ENCODE results near the gene EIF3K. TPM values are rescaled to one million over a fixed set of nuclear protein-coding genes. Genes with fewer than 3 reads are reported as not detected.

Gene EIF3K
- total RNA-seq, 1 experiment from 2014 or later, result 375 TPM

GRCh38 chr19:38644719-38645118 is 25.7 kb downstream of the EIF3K start:
- intact Hi-C loops (cut with micrococcal nuclease), result no loop called here
- H3K36me3 Mint-ChIP-seq (ENCODE audit: insufficient read depth, unreplicated experiment), result peaks cover 20% of the 10 kb centered on the region
- no TSS peak for BruUV-seq (replicated peaks)

DNA sequence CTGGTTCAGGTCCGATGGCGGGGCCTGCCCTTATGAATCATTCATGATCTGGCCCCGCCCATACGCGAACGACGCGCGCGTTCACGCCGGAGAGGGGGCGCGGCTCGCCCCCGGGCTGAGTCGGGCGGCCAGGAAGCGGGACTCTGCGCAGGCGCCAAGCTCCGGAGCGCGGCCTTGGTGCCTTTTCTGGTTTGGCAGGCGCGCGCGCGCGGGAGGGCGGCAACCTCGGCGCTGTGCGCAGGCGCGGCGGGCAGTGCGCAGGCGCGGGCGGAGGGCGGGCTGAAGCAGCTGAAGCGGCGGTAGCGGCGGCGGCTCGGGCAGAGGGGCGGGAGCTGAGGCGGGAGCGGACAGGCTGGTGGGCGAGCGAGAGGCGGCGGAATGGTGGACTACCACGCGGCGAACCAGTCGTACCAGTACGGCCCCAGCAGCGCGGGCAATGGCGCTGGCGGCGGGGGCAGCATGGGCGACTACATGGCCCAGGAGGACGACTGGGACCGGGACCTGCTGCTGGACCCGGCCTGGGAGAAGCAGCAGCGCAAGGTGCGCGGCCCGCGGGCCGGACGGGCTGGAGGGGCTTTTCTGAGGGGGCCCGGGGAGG is 28.5 kb downstream of the EIF3K start, which contains the start of gene ACTN4:
TSS of gene ACTN4 (plus strand) at position 282 of the 598 bp plus-strand sequence. CDS start at position 379, 97 bp downstream.
- intact Hi-C loops (cut with micrococcal nuclease), result no loop called here
- Mint-ChIP-seq H3K9me3 (ENCODE audit: unreplicated experiment) (no peaks in the 10 kb centered on the region), H3K27ac (ENCODE audit: low read depth, unreplicated experiment) (peak within 1 kb of the TSS; percentile 86), H3K27me3 (ENCODE audit: insufficient read depth, unreplicated experiment) (no peaks in the 10 kb centered on the region), H3K4me3 (ENCODE audit: unreplicated experiment) (peak within 1 kb of the TSS; percentile 84), H3K36me3 (ENCODE audit: insufficient read depth, unreplicated experiment) (peaks cover 12% of the 10 kb centered on the region), H3K4me1 (ENCODE audit: insufficient read depth, unreplicated experiment) (peaks cover 14% of the 10 kb centered on the region)
- peak; percentile 97 for DNase-seq (ENCODE audit: unreplicated experiment)
- POLR2A ChIA-PET, result interaction anchor here (0.6 to 19.4 kb wide), 26 partner anchors 10 to 788 kb away, joined by 3 to 521 read pairs (median 8); partner anchors contain the start of genes ECH1, EIF3K, MAP4K1 and MRPS12
- no peak for TF ChIP-seq CTCF (IDR thresholded peaks at IDR 0.05; ENCODE audit: unreplicated experiment)
- CTCF ChIA-PET, result interaction anchor here (0.6 to 1.5 kb wide), 6 partner anchors 35 to 299 kb away, joined by 3 to 11 read pairs (median 4); no protein-coding TSS in a partner anchor
- no TSS peak for BruUV-seq (replicated peaks)

More at GRCh38 chr19:38644719-38645118, 25.7 kb downstream of the EIF3K start:
- Mint-ChIP-seq H3K27me3 (ENCODE audit: insufficient read depth, unreplicated experiment) (no peaks in the 10 kb centered on the region), H3K4me3 (ENCODE audit: unreplicated experiment) (no peak overlapping the region), H3K27ac (ENCODE audit: low read depth, unreplicated experiment) (no peak overlapping the region), H3K9me3 (ENCODE audit: unreplicated experiment) (no peaks in the 10 kb centered on the region), H3K4me1 (ENCODE audit: insufficient read depth, unreplicated experiment) (peaks cover 6% of the 10 kb centered on the region)
- no peak for DNase-seq (ENCODE audit: unreplicated experiment)
- TF ChIP-seq CTCF (IDR thresholded peaks at IDR 0.05; ENCODE audit: unreplicated experiment), result no peak
- CTCF ChIA-PET, result interaction anchor here (0.6 to 1.6 kb wide), 3 partner anchors 9 to 100 kb away, joined by 3 to 10 read pairs (median 8); no protein-coding TSS in a partner anchor
- POLR2A ChIA-PET, result interaction anchor here (0.9 to 1.0 kb wide), 2 partner anchors 87 to 205 kb away, joined by 3 to 4 read pairs; no protein-coding TSS in a partner anchor

GRCh38 chr19:38647966-38648768 is 29.2 kb downstream of the EIF3K start:
- TF ChIP-seq CTCF (IDR thresholded peaks at IDR 0.05; ENCODE audit: unreplicated experiment), result no peak
- peak; percentile 19 for DNase-seq (ENCODE audit: unreplicated experiment)
- no peaks in the 10 kb centered on the region for H3K27me3 Mint-ChIP-seq (ENCODE audit: insufficient read depth, unreplicated experiment)
- BruUV-seq (replicated peaks), result no TSS peak
- intact Hi-C loops (cut with micrococcal nuclease), result loop anchor here (2.0 kb wide), 1 partner anchor 71 kb away; no protein-coding TSS in a partner anchor
- H3K4me1 Mint-ChIP-seq (ENCODE audit: insufficient read depth, unreplicated experiment), result peaks cover 21% of the 10 kb centered on the region
- ChIA-PET CTCF (interaction anchor here (0.5 to 1.5 kb wide), 6 partner anchors 21 to 170 kb away, joined by 3 to 11 read pairs (median 3); no protein-coding TSS in a partner anchor), POLR2A (interaction anchor here (0.7 to 19.4 kb wide), 23 partner anchors 11 to 788 kb away, joined by 3 to 521 read pairs (median 10); partner anchors contain the start of genes CAPN12, ECH1, EIF3K and MAP4K1)
- H3K36me3 Mint-ChIP-seq (ENCODE audit: insufficient read depth, unreplicated experiment), result peaks cover 18% of the 10 kb centered on the region
- H3K9me3 Mint-ChIP-seq (ENCODE audit: unreplicated experiment), result no peaks in the 10 kb centered on the region
- peak overlapping the region; percentile 86 for H3K27ac Mint-ChIP-seq (ENCODE audit: low read depth, unreplicated experiment)
- peak overlapping the region; percentile 84 for H3K4me3 Mint-ChIP-seq (ENCODE audit: unreplicated experiment)

Measured in MCF 10A (cell line).